Neural progenitor cell (in vitro differentiated cells): ENCODE measurements around the gene KIAA1210. TPM values are rescaled to one million over a fixed set of nuclear protein-coding genes. Genes with fewer than 3 reads are reported as not detected.
"Not testable (repeated sequence)": the region's sequence is repeated elsewhere in the genome, so short reads cannot be mapped to it uniquely, and the experiment has no call there.

Experiments
- DNase-seq: peaks from one replicate; pipeline ENCODE4 v3.0.0-alpha.2; 2016; ENCODE audit warnings: low spot score
- H2AFZ ChIP-seq: fragments of 200-600 bp; sonication (generic); replicated peaks from 2 replicates; pipeline ENCODE4 v1.6.1; 2016; ENCODE audit warnings: antibody characterized with exemption
- H3F3A ChIP-seq: fragments of 200-600 bp; sonication (generic); 2 replicates; pipeline ENCODE4 v1.6.1; 2016; ENCODE audit warnings: antibody characterized with exemption, low read depth
- H3K27ac ChIP-seq: fragments of 200-600 bp; sonication (generic); 2 replicates; pipeline ENCODE4 v1.5.1; 2016; ENCODE audit warnings: mild to moderate bottlenecking
- H3K27me3 ChIP-seq: fragments of 200-600 bp; sonication (generic); 2 replicates; pipeline ENCODE4 v1.6.1; 2016; ENCODE audit warnings: mild to moderate bottlenecking, moderate library complexity
- H3K36me3 ChIP-seq: fragments of 200-600 bp; sonication (generic); 2 replicates; pipeline ENCODE4 v1.5.1; 2016
- H3K4me1 ChIP-seq: fragments of 200-600 bp; sonication (generic); 2 replicates; pipeline ENCODE4 v1.6.1; 2016; ENCODE audit warnings: mixed run types
- H3K4me2 ChIP-seq: fragments of 200-600 bp; sonication (generic); 2 replicates; pipeline ENCODE4 v1.6.1; 2016
- H3K4me3 ChIP-seq: fragments of 200-600 bp; sonication (generic); 2 replicates; pipeline ENCODE4 v1.5.1; 2016
- H3K79me2 ChIP-seq: fragments of 200-600 bp; sonication (generic); 2 replicates; pipeline ENCODE4 v1.6.1; 2016; ENCODE audit warnings: low read depth
- H3K9ac ChIP-seq: fragments of 200-600 bp; sonication (generic); 2 replicates; pipeline ENCODE4 v1.6.1; 2016
- H3K9me3 ChIP-seq: fragments of 200-600 bp; sonication (generic); 2 replicates; pipeline ENCODE4 v1.5.1; 2016; ENCODE audit warnings: low read depth
- H4K20me1 ChIP-seq: fragments of 200-600 bp; sonication (generic); 2 replicates; pipeline ENCODE4 v1.6.1; 2016; ENCODE audit warnings: low read depth
- H3K27ac Mint-ChIP-seq: 3 replicates; pipeline ENCODE4 v1.8.0; 2021; ENCODE audit warnings: mixed read lengths
- H3K27me3 Mint-ChIP-seq: 2 replicates; pipeline ENCODE4 v1.8.0; 2022; ENCODE audit warnings: low read depth, mild to moderate bottlenecking, inconsistent platforms, moderate library complexity, mixed read lengths; ENCODE audit not compliant: insufficient read depth
- H3K36me3 Mint-ChIP-seq: 3 replicates; pipeline ENCODE4 v1.8.0; 2021; ENCODE audit warnings: mixed read lengths
- H3K4me1 Mint-ChIP-seq: 3 replicates; pipeline ENCODE4 v1.8.0; 2021; ENCODE audit warnings: mixed read lengths
- H3K4me3 Mint-ChIP-seq: 3 replicates; pipeline ENCODE4 v1.8.0; 2021; ENCODE audit warnings: mild to moderate bottlenecking, moderate library complexity, mixed read lengths
- H3K9me3 Mint-ChIP-seq: 3 replicates; pipeline ENCODE4 v1.8.0; 2020; ENCODE audit warnings: mixed read lengths
- EZH2 ChIP-seq: fragments of 200-600 bp; sonication (generic); IDR thresholded peaks from 2 replicates; pipeline ENCODE4 v1.6.1; 2017; ENCODE audit warnings: antibody characterized with exemption, mild to moderate bottlenecking, moderate library complexity
- EZH2phosphoT487 ChIP-seq: fragments of 200-600 bp; sonication (generic); IDR thresholded peaks from 2 replicates; pipeline ENCODE4 v1.6.1; 2017; ENCODE audit warnings: antibody characterized with exemption
- total RNA-seq: library from RNA; depleted of rRNA; stranded (reverse); fragments of >200 nt; gene quantifications from 2 replicates; pipeline ENCODE4 v1.2.3, GENCODE V29; 2015; ENCODE audit warnings: low replicate concordance
- TF ChIP-seq, protein P1 (sequence below): fragments of 200-600 bp; sonication (generic); IDR thresholded peaks from 2 replicates; pipeline ENCODE4 v1.5.1; 2017; ENCODE audit warnings: antibody characterized with exemption, mild to moderate bottlenecking

KIAA1210 gene
- total RNA-seq, 1 donor from 2014 or later: not detected

DNA sequence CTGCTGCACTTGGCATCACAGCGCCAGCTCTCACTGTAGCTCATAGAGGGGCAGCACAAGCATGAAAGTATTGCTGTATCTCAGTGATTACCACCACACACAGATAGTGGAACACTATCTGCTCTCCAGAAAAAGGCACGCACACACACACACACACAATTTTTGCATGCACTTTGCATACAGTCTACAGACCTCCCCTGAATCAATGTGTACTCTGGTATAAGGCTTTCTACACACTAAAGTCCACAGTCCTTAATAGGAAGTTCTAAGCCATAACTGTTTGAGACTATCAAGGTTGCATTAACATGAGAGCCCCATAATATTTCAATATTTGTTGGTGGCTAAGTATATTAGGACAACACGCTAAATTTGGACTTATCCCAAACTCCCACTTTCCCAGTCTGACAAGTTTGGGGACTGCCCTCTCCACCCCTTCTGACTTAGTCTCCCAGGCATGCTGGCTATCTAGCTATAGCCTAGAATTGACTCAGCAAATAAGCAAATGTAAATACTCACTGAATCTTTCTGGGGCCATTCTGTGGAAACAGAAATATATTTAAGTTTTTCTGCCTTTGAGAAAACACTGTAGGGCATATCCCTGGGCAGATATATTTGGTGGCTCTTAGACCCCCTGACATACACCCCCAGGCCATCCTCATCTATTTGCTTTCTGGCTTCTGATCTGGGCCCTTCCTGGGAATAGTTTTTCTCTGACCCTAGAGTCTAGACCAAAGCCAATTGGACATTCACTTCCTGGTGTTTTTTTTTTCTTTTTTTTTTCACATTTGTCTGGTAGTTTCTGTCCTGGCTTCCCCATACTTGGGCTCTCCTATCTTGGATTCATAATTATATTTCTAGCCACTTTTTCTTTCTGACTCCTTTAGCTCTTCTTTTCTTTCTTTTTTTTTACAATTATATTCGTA lies 91.2 kb downstream of the KIAA1210 start:
- no peaks in the 10 kb centered on the region for H3K27me3 ChIP-seq
- H2AFZ ChIP-seq: no peak overlapping the region
- no peak for DNase-seq
- H3K9ac ChIP-seq: no peak overlapping the region
- no peaks in the 10 kb centered on the region for H4K20me1 ChIP-seq
- no peak overlapping the region for H3K4me3 ChIP-seq
- peaks cover 12% of the 10 kb centered on the region for H3K4me1 Mint-ChIP-seq
- H3F3A ChIP-seq: no peaks in the 10 kb centered on the region
- H3K9me3 Mint-ChIP-seq: peaks cover 25% of the 10 kb centered on the region
- H3K27me3 Mint-ChIP-seq: no peaks in the 10 kb centered on the region
- no peak overlapping the region for H3K27ac ChIP-seq
- no peak overlapping the region for H3K4me2 ChIP-seq
- no peak overlapping the region for H3K27ac Mint-ChIP-seq
- no peaks in the 10 kb centered on the region for H3K79me2 ChIP-seq
- no peaks in the 10 kb centered on the region for H3K9me3 ChIP-seq
- H3K4me1 ChIP-seq: no peaks in the 10 kb centered on the region
- H3K4me3 Mint-ChIP-seq: no peak overlapping the region
- no peaks in the 10 kb centered on the region for H3K36me3 ChIP-seq
- no peaks in the 10 kb centered on the region for H3K36me3 Mint-ChIP-seq
- TF ChIP-seq, protein P1, sequence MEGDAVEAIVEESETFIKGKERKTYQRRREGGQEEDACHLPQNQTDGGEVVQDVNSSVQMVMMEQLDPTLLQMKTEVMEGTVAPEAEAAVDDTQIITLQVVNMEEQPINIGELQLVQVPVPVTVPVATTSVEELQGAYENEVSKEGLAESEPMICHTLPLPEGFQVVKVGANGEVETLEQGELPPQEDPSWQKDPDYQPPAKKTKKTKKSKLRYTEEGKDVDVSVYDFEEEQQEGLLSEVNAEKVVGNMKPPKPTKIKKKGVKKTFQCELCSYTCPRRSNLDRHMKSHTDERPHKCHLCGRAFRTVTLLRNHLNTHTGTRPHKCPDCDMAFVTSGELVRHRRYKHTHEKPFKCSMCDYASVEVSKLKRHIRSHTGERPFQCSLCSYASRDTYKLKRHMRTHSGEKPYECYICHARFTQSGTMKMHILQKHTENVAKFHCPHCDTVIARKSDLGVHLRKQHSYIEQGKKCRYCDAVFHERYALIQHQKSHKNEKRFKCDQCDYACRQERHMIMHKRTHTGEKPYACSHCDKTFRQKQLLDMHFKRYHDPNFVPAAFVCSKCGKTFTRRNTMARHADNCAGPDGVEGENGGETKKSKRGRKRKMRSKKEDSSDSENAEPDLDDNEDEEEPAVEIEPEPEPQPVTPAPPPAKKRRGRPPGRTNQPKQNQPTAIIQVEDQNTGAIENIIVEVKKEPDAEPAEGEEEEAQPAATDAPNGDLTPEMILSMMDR: no peak
- TF ChIP-seq EZH2phosphoT487: no peak
- no peak for TF ChIP-seq EZH2

GRCh38 chrX:119030990-119031389 lies 96.6 kb downstream of the KIAA1210 start:
- TF ChIP-seq, protein P1: no peak
- TF ChIP-seq EZH2phosphoT487: no peak
- no peak for TF ChIP-seq EZH2
- no peak for DNase-seq
- Mint-ChIP-seq H3K36me3 (no peaks in the 10 kb centered on the region), H3K27me3 (peaks cover 3% of the 10 kb centered on the region), H3K9me3 (peaks cover 31% of the 10 kb centered on the region), H3K4me1 (no peaks in the 10 kb centered on the region), H3K4me3 (no peak overlapping the region), H3K27ac (no peak overlapping the region)
- Histone ChIP-seq H3F3A (no peaks in the 10 kb centered on the region), H3K36me3 (no peaks in the 10 kb centered on the region), H3K27me3 (no peaks in the 10 kb centered on the region), H3K79me2 (no peaks in the 10 kb centered on the region), H3K4me2 (no peak overlapping the region), H3K4me3 (no peak overlapping the region), H2AFZ (no peak overlapping the region), H3K9me3 (no peaks in the 10 kb centered on the region), H3K27ac (no peak overlapping the region), H3K4me1 (no peaks in the 10 kb centered on the region), H4K20me1 (no peaks in the 10 kb centered on the region), H3K9ac (no peak overlapping the region)

GRCh38 chrX:119029656-119030055 lies 98.0 kb downstream of the KIAA1210 start:
- not testable (repeated sequence) for H3K36me3 ChIP-seq, H3K4me1 ChIP-seq, H3K9me3 ChIP-seq, H4K20me1 ChIP-seq, H3K4me2 ChIP-seq, H3K27me3 Mint-ChIP-seq, DNase-seq, H3K27ac Mint-ChIP-seq, H3K9ac ChIP-seq, H3K27me3 ChIP-seq, H3K4me3 ChIP-seq, H3K27ac ChIP-seq, H3F3A ChIP-seq, H3K4me1 Mint-ChIP-seq, H3K36me3 Mint-ChIP-seq, H2AFZ ChIP-seq, H3K79me2 ChIP-seq, H3K4me3 Mint-ChIP-seq
- peaks cover 28% of the 10 kb centered on the region for H3K9me3 Mint-ChIP-seq

DNA sequence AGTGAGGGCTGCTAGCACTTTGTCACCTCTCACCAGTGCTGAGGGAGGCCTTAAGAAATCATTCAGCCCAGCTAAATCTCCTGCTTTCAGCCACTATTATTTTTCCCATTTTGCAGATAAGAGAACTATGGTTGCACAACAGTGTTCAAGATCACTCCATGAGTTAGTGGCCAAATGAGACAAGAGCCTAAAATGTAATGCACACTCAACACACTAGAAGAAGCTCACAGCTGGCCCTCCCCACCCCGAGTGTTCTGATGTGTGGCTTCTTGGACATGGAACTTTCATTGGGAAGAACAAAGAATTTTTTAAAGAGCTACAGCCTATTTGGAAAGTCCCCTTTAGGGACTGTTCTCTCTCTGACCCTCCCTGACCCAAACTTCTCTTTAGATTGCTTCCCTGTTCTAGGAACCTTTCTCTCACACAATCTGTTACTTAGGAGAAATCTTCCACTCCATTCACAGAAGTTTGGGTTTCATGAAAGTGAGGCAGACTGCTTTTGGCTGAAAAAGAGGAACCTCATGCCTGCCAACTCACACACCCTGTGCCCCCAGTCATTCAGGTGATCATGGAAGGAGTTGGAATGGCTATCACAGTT lies 98.8 kb downstream of the KIAA1210 start:
- H3K36me3 Mint-ChIP-seq: no peaks in the 10 kb centered on the region
- Histone ChIP-seq H3K9me3 (no peaks in the 10 kb centered on the region), H3K4me3 (no peak overlapping the region), H3K27ac (no peak overlapping the region), H3F3A (no peaks in the 10 kb centered on the region), H3K36me3 (no peaks in the 10 kb centered on the region), H4K20me1 (no peaks in the 10 kb centered on the region), H3K79me2 (no peaks in the 10 kb centered on the region), H3K4me1 (no peaks in the 10 kb centered on the region), H3K9ac (no peak overlapping the region), H2AFZ (no peak overlapping the region), H3K27me3 (no peaks in the 10 kb centered on the region), H3K4me2 (no peak overlapping the region)
- TF ChIP-seq EZH2phosphoT487 (no peak), EZH2 (no peak)
- TF ChIP-seq, protein P1: no peak
- DNase-seq: no peak
- peaks cover 3% of the 10 kb centered on the region for H3K27me3 Mint-ChIP-seq
- H3K9me3 Mint-ChIP-seq: peaks cover 24% of the 10 kb centered on the region
- H3K27ac Mint-ChIP-seq: no peak overlapping the region
- H3K4me1 Mint-ChIP-seq: no peaks in the 10 kb centered on the region
- no peak overlapping the region for H3K4me3 Mint-ChIP-seq
